ENCODE results near the gene CACNG4. TPM values are rescaled to one million over a fixed set of nuclear protein-coding genes. Genes with fewer than 3 reads are reported as not detected.

The CACNG4 gene
- not detected for total RNA-seq
- polyA plus RNA-seq = not detected
- total RNA-seq = 0 to 0.08 (median 0) reads per million in 6 experiments

DNA sequence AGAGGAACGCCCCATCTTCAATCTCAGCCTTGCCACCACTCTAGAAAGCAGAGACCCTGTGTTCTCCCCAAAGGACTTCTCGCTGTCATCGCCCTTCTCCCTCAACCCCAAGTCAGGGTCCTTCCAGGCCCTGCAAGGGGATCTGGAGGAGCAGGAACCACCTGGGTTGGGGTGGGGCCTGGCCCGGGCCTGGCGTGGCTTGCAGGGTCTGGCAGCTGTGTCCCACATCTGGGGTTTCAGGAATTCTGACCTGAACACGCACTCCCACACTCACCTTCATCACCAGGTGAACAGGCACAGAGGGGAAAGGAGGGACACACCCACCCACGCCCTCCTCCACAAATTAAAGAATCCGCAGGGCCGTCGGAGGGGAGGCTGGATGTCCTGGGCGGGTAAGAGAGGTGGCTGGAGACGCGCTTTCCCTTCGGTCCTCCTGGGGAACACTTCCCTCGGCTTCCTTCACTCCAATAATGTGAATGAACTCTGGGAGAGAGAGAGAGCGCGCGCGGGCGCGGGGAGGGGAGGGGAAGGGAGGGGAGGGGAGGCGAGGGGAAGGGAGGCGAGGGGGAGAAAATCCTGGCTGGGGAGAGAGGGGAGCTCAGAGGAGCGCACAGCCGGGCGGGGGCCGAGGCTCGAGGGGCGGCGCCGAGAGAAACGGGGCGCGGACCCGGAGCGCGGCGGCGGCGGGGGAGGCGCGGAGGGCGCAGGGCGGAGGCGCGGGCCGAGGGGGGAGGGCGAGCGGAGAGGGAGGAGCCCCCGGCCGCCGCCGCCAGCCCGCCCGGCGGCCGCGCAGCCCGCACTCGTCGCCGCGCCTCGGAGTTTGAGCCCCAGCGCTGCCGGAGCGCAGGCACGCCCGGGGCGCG, at the start of gene CACNG4:
Gene CACNG4, plus strand, starts transcription at position 799 of the 863 bp plus-strand sequence. CDS start 205 bp downstream, outside the sequence.
- H3K36me3 Mint-ChIP-seq = peaks cover 0 to 12% (median 0%) of the 10 kb centered on the region in 3 donors
- DNase-seq (no peak), ATAC-seq (no peak)
- H3K4me1 Mint-ChIP-seq = peaks cover 6 to 17% (median 15%) of the 10 kb centered on the region in 4 donors
- H3K4me3 Mint-ChIP-seq = peak within 1 kb of the TSS; percentile 56 to 80 (median 69)
- H3K9me3 Mint-ChIP-seq = peaks cover 0 to 2% (median 0%) of the 10 kb centered on the region in 9 donors
- peaks cover 37 to 73% (median 60%) of the 10 kb centered on the region in 5 donors for H3K27me3 Mint-ChIP-seq
- peak within 1 kb of the TSS in 1 of 10 donors; percentile 13 for H3K27ac Mint-ChIP-seq
- POLR2A ChIA-PET = no interaction called here

DNA sequence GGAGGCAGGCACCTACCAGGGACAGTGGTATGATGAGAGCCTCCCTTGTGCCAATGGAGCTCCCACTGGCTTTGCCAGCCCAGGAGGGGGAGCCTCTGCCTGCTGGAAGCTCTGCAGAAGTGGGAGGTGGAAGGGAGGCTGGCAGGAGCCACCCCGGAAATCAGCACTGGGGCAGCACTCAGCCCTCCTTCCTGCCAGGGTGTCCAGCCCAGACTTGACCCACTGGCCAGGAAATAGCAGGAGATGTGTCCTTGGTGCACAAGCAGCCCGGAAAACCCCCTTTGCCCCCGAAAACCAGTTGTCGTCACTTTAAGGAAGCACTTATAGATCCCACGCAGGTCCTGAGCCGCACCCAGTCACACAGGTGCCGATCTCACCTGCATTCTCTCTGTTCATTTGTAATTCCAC, 49.3 kb upstream of the CACNG4 start:
- H3K4me1 Mint-ChIP-seq = peaks cover 0 to 5% (median 0%) of the 10 kb centered on the region in 4 donors
- H3K27ac Mint-ChIP-seq = no peak overlapping the region
- DNase-seq (no peak), ATAC-seq (no peak)
- H3K9me3 Mint-ChIP-seq = peaks cover 0 to 5% (median 0%) of the 10 kb centered on the region in 9 donors
- H3K36me3 Mint-ChIP-seq = peaks cover 0 to 6% (median 4%) of the 10 kb centered on the region in 3 donors
- peaks cover 12 to 54% (median 27%) of the 10 kb centered on the region in 5 donors for H3K27me3 Mint-ChIP-seq
- POLR2A ChIA-PET = no interaction called here
- no peak overlapping the region for H3K4me3 Mint-ChIP-seq

DNA sequence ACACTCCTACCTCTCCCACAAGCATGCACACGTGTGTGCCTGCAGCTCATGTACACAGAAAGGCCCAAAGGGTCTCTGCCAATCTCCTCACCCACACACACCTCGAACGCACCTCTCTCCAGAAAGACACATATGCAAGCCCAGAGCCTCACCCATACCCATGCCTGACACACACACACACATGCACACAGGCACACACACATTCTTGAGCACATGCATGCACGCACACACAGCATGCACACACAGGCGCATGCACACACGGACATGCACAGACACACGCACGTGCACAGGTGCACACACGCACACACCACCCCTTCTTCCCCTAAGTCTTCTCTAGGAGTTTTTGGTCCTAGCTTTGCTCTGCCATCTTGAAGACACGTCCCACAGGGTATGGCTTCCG, 48.7 kb upstream of the CACNG4 start:
- Mint-ChIP-seq H3K27me3 (peaks cover 12 to 54% (median 27%) of the 10 kb centered on the region in 5 donors), H3K27ac (peak overlapping the region in 1 of 10 donors; percentile 5), H3K9me3 (peaks cover 0 to 11% (median 0%) of the 10 kb centered on the region in 9 donors), H3K36me3 (peaks cover 0 to 6% (median 4%) of the 10 kb centered on the region in 3 donors), H3K4me1 (peaks cover 0 to 5% (median 0%) of the 10 kb centered on the region in 4 donors), H3K4me3 (no peak overlapping the region)
- DNase-seq (no peak), ATAC-seq (no peak)
- POLR2A ChIA-PET = no interaction called here

DNA sequence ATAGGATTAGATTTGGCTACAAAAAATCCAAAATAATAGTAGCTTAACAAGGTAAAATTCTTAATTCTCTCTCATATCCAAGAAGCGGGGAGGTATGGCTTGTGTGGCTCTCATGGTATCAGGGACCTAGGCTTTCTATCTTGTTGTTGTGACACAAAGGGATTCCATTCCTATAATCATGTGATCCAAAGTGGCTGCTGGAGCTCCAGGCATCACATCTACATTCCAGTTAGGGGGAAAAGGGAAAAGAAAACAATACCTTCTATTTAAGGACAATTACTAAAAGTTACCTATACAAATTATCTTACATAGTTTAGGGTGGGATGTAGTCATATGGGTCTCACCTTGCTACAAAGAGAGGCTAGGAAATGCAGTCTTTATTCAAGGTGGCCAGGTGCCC, 47.6 kb upstream of the CACNG4 start:
- peaks cover 0 to 19% (median 5%) of the 10 kb centered on the region in 9 donors for H3K9me3 Mint-ChIP-seq
- POLR2A ChIA-PET = no interaction called here
- no peak for DNase-seq
- H3K4me3 Mint-ChIP-seq = no peak overlapping the region
- peaks cover 0 to 5% (median 0%) of the 10 kb centered on the region in 4 donors for H3K4me1 Mint-ChIP-seq
- ATAC-seq = no peak
- H3K36me3 Mint-ChIP-seq = peaks cover 0 to 11% (median 4%) of the 10 kb centered on the region in 3 donors
- peaks cover 13 to 52% (median 27%) of the 10 kb centered on the region in 5 donors for H3K27me3 Mint-ChIP-seq
- H3K27ac Mint-ChIP-seq = no peak overlapping the region

DNA sequence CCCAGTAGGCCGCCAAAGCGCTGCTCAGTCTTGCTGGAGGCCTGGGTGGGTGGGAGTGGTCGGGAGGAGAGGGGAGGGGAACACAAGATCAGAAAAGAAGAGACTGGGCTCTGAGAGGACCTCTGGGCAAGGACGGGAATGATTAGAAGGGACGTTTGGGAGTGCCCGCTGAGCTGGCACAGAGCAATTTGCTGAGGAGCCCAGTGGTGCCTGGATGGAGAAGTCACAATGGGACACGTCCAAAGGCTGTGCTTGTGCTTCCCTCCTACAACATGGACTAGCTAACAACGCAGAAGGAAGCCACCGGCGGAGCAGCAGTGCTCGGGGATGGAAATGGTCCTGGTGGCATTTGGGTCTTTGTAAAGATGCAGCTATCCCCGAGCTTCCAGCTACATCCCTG, 45.6 kb upstream of the CACNG4 start:
- Mint-ChIP-seq H3K27ac (no peak overlapping the region), H3K36me3 (peaks cover 0 to 11% (median 4%) of the 10 kb centered on the region in 3 donors), H3K4me1 (peaks cover 0 to 5% (median 0%) of the 10 kb centered on the region in 4 donors), H3K27me3 (peaks cover 17 to 51% (median 22%) of the 10 kb centered on the region in 5 donors), H3K4me3 (no peak overlapping the region), H3K9me3 (peaks cover 0 to 20% (median 8%) of the 10 kb centered on the region in 9 donors)
- ATAC-seq (no peak), DNase-seq (no peak)
- POLR2A ChIA-PET = no interaction called here

DNA sequence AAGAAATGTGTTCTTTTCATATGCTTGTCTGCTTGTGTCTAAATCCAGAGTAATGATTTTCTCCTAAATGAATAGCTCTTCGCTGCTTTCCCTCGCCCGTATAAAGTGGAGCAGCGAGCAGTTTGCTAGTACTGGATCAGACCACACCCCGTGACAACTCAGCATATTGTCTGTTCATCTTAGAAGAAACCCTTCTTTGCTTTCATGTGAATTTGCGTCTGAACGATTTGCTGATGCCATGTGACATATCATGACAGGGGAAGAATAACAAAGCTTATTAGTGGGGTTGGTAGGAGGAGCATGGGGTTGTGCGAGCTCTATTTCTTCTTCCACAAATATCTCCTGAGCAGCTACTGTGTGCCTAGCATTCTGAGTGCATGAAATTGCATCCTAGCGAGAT, 44.1 kb upstream of the CACNG4 start:
- H3K36me3 Mint-ChIP-seq = peaks cover 0 to 11% (median 4%) of the 10 kb centered on the region in 3 donors
- DNase-seq (peak in 1 of 10 donors; percentile 46), ATAC-seq (no peak)
- peaks cover 16 to 47% (median 22%) of the 10 kb centered on the region in 5 donors for H3K27me3 Mint-ChIP-seq
- POLR2A ChIA-PET = no interaction called here
- no peak overlapping the region for H3K4me3 Mint-ChIP-seq
- peaks cover 0 to 5% (median 0%) of the 10 kb centered on the region in 4 donors for H3K4me1 Mint-ChIP-seq
- peaks cover 0 to 20% (median 8%) of the 10 kb centered on the region in 9 donors for H3K9me3 Mint-ChIP-seq
- no peak overlapping the region for H3K27ac Mint-ChIP-seq

DNA sequence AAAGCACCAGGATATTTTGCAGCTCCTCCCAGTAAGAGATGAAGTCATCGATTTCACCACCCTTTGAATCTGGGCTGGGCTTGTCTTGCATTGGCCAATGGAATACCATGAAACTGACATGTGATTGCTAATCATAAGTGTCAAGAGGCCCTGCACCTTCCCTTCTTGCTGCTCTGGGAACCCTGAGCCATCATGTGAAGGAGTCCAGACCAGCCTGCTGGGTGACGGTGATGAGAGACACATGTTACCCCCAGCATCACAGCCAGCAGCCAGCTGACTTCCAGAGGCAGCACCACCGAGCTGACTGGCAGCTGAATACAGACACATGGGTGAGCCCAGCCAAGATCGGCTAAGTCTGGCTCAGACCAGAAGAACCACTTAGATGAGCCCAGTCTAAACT, 43.6 kb upstream of the CACNG4 start:
- Mint-ChIP-seq H3K4me1 (peaks cover 0 to 1% (median 0%) of the 10 kb centered on the region in 4 donors), H3K27ac (no peak overlapping the region), H3K9me3 (peaks cover 0 to 20% (median 8%) of the 10 kb centered on the region in 9 donors), H3K27me3 (peaks cover 14 to 47% (median 24%) of the 10 kb centered on the region in 5 donors), H3K36me3 (peaks cover 0 to 11% (median 4%) of the 10 kb centered on the region in 3 donors), H3K4me3 (no peak overlapping the region)
- DNase-seq = peak in 1 of 10 donors; percentile 11
- ATAC-seq = no peak
- POLR2A ChIA-PET = no interaction called here

DNA sequence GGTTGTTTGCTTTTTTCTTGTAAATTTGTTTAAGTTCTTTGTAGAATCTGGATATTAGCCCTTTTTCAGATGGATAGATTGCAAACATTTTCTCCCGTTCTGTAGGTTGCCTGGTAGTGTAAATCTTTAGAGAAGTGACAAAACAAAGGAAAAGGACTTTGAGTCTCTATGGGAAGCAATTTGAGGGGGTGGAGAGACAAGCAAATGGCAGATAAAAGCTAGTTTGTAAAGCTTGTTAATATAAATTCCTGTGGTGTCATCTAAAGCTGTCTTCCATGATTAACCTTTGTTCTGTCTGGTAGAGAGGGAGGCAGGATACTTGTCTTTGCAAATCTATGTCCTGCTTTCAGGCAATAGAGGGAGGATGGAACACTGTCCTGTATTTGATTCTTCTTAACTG, 40.6 kb upstream of the CACNG4 start:
- DNase-seq = no peak
- Mint-ChIP-seq H3K4me1 (no peaks in the 10 kb centered on the region), H3K36me3 (peaks cover 0 to 5% (median 0%) of the 10 kb centered on the region in 3 donors), H3K27me3 (peaks cover 12 to 54% (median 32%) of the 10 kb centered on the region in 5 donors), H3K9me3 (peaks cover 0 to 15% (median 6%) of the 10 kb centered on the region in 9 donors), H3K4me3 (no peak overlapping the region), H3K27ac (no peak overlapping the region)
- no peak for ATAC-seq
- POLR2A ChIA-PET = no interaction called here

DNA sequence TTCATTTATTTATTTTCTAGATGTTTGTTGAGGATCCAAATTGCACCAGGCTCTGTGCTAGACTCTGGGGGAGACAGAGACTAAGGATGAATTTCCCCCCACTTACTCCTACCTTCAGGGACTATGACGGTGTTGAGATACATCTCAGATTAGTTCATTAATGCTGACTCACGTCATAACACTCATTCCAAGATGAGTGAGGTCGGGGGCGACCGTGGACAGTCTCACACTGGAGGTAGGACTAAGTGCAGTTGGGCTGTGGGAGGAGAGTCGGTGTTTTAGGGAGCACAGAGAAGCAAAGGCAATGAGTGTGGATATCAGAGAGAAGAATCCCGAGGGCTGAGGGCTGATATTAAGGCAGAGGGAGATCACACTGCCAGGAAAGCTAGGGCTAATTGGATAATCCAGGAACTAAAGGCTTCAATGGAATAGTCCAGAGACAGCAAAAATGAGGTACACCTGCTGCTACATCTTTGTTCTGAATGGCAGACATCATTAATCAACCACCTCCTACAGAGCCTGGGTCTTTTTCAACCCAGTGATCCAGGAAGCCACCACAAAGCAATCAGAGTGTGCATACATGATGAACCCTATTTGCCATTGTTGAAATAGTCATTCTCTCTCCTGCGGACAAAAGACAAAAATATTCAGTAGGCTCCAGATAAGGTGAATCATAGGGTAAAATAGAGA, 38.6 kb upstream of the CACNG4 start:
- POLR2A ChIA-PET = no interaction called here
- peaks cover 0 to 5% (median 0%) of the 10 kb centered on the region in 3 donors for H3K36me3 Mint-ChIP-seq
- no peak overlapping the region for H3K4me3 Mint-ChIP-seq
- peaks cover 0 to 12% (median 6%) of the 10 kb centered on the region in 9 donors for H3K9me3 Mint-ChIP-seq
- H3K27me3 Mint-ChIP-seq = peaks cover 12 to 69% (median 36%) of the 10 kb centered on the region in 5 donors
- H3K27ac Mint-ChIP-seq = no peak overlapping the region
- H3K4me1 Mint-ChIP-seq = no peaks in the 10 kb centered on the region
- DNase-seq (peak in 1 of 10 donors; percentile 4), ATAC-seq (no peak)

DNA sequence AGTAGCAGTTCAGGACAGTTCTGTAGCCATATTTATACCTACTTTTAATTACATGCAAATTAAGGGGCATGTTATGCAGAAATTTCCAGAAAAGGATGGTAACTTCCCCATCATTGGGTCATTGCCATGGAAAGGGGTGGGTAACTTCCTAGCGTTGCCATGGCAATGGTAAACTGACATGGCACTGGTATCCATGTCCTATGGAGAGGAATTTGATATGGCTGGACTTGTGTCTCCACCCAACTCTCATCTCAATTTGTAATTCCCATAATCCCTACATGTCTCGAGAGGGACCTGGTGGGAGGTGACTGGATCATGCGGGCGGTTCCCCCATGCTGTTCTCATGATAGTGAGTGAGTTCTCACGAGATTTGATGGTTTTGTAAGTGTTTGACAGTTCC, 35.6 kb upstream of the CACNG4 start:
- H3K4me1 Mint-ChIP-seq = no peaks in the 10 kb centered on the region
- H3K9me3 Mint-ChIP-seq = no peaks in the 10 kb centered on the region
- H3K36me3 Mint-ChIP-seq = no peaks in the 10 kb centered on the region
- no peak overlapping the region for H3K4me3 Mint-ChIP-seq
- POLR2A ChIA-PET = no interaction called here
- ATAC-seq = no peak
- H3K27me3 Mint-ChIP-seq = peaks cover 12 to 73% (median 31%) of the 10 kb centered on the region in 5 donors
- no peak overlapping the region for H3K27ac Mint-ChIP-seq
- no peak for DNase-seq

DNA sequence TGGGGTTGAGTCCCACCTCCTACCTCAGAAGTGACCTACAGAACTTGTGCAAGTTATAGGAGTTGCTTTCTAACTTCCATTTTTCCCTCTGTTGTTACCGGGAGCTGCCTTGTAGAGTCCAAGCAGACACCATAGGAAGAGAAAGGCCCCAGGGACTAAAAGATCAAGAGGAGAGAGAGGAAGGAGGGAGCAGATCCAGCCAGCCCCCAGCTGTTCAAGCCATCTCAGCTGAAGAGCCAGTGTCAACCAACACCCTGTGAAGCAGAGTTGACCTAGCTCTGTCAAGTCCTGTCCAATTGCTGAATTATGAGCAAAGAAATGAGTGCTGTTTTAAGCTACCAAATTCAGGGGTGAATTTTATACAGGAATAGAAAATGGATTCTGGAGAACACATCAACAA, 34.9 kb upstream of the CACNG4 start:
- Mint-ChIP-seq H3K9me3 (peaks cover 0 to 2% (median 0%) of the 10 kb centered on the region in 9 donors), H3K36me3 (peaks cover 0 to 1% (median 0%) of the 10 kb centered on the region in 3 donors), H3K27me3 (peaks cover 13 to 66% (median 30%) of the 10 kb centered on the region in 5 donors), H3K27ac (peak overlapping the region in 1 of 10 donors; percentile 63), H3K4me1 (no peaks in the 10 kb centered on the region), H3K4me3 (no peak overlapping the region)
- no peak for DNase-seq
- no peak for ATAC-seq
- POLR2A ChIA-PET = no interaction called here

DNA sequence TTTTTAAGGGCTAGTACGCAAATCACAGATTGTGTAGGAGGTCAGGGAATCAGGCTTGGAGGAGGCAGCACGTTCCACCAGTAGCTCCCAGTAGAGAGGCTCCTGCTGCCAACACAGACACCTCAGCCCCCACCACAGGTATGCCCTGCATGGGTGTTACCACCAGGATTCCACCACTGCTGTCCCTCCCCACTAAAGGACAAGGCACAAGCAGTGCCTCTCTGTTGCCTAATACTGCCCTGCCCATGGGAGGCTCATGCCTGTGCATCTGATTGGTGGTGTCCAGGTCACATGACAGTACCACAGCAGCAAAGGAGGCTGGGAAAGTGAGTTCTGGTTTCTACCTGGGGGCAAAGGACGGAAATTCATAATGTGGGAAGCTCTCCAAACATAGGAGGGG, 33.6 kb upstream of the CACNG4 start:
- POLR2A ChIA-PET = no interaction called here
- no peak overlapping the region for H3K27ac Mint-ChIP-seq
- no peak for DNase-seq
- peaks cover 0 to 5% (median 0%) of the 10 kb centered on the region in 3 donors for H3K36me3 Mint-ChIP-seq
- peaks cover 0 to 13% (median 2%) of the 10 kb centered on the region in 9 donors for H3K9me3 Mint-ChIP-seq
- no peak for ATAC-seq
- peaks cover 12 to 58% (median 28%) of the 10 kb centered on the region in 5 donors for H3K27me3 Mint-ChIP-seq
- H3K4me3 Mint-ChIP-seq = no peak overlapping the region
- H3K4me1 Mint-ChIP-seq = no peaks in the 10 kb centered on the region
